Heart left ventricle (tissue), 16 donors: ENCODE measurements around the gene MYH7B. TPM values are rescaled to one million over a fixed set of nuclear protein-coding genes. Genes with fewer than 3 reads are reported as not detected.

Experiments
- ATAC-seq, 4 donors: fragments of 200-7000 bp; cut with Tn5 transposase; one replicate each; pipeline ENCODE4 v1.9.1; 2020 to 2022; ENCODE audit warnings: moderate library complexity in 4 of 4, mild to moderate bottlenecking in 3 of 4, moderate number of reproducible peaks in 1 of 4
- DNase-seq, 5 donors: peaks; one replicate each; pipeline ENCODE4 v3.0.0-alpha.2; 2020
- H3K27ac ChIP-seq, 12 donors: fragments of 200-600 bp; sonication (generic) in 4 of 12; one replicate each; pipeline versions ENCODE4 v1.5.0 to v1.8.0; 2016 to 2022; ENCODE audit warnings: mild to moderate bottlenecking in 2 of 12
- H3K27me3 ChIP-seq, 9 donors: fragments of 200-600 bp; sonication (generic) in 2 of 9; one replicate each; pipeline versions ENCODE4 v1.5.1 to v1.8.0; 2016 to 2022; ENCODE audit warnings: mild to moderate bottlenecking in 3 of 9
- H3K36me3 ChIP-seq, 9 donors: fragments of 200-600 bp; sonication (generic) in 2 of 9; one replicate each; pipeline versions ENCODE4 v1.5.0 to v1.8.0; 2018 to 2022; ENCODE audit warnings: mild to moderate bottlenecking in 2 of 9
- H3K4me1 ChIP-seq, 12 donors: fragments of 200-600 bp; sonication (generic) in 4 of 12; one replicate each; pipeline versions ENCODE4 v1.5.0 to v1.8.0; 2016 to 2022; ENCODE audit warnings: mild to moderate bottlenecking in 3 of 12
- H3K4me3 ChIP-seq, 12 donors: fragments of 200-600 bp; sonication (generic) in 4 of 12; one replicate each; pipeline versions ENCODE4 v1.5.0 to v1.8.0; 2017 to 2022; ENCODE audit warnings: mild to moderate bottlenecking in 9 of 12, moderate library complexity in 4 of 12
- H3K9me3 ChIP-seq, 12 donors: fragments of 200-600 bp; sonication (generic) in 4 of 12; one replicate each; pipeline versions ENCODE4 v1.5.0 to v1.8.0; 2016 to 2022; ENCODE audit warnings: mild to moderate bottlenecking in 1 of 12
- CTCF ChIP-seq, 12 donors: fragments of 200-600 bp; sonication (generic) in 4 of 12; IDR thresholded peaks; one replicate each; pipeline versions ENCODE4 v1.5.0 to v1.8.0; 2018 to 2022; ENCODE audit warnings: antibody characterized with exemption in 12 of 12, mild to moderate bottlenecking in 5 of 12
- POLR2A ChIP-seq, 2 donors: fragments of 450-650 bp; IDR thresholded peaks; one replicate each; pipeline ENCODE4 v1.6.1; 2017; ENCODE audit warnings: antibody characterized with exemption in 2 of 2, mild to moderate bottlenecking in 2 of 2, moderate library complexity in 2 of 2
- WGBS, 4 donors: extraction: QIAGEN DNeasy Blood & Tissue Kit in 2 of 4; methylation state at CpG; one replicate each; pipeline versions ENCODE4 v1.1.5 to v1.1.7; 2013 to 2018; 5-methylcytosine and 5-hydroxymethylcytosine counted together
- intact Hi-C, 10 donors: fragments of 100-400 bp; cut with DNase I; formaldehyde crosslinking; loops; one replicate each; pipeline versions ENCODE4 v1.11.1 to v1.14.2; 2022
- polyA plus RNA-seq, 2 donors: library from polyadenylated mRNA; stranded (reverse); fragments of 200-250 nt; gene quantifications; one replicate each; pipeline ENCODE4 v1.2.3, GENCODE V29; 2013
- total RNA-seq, 9 donors: library from RNA; depleted of rRNA in 2 of 9; stranded (reverse); fragments of >200 nt in 2 of 9; fragmentation: NEBNext Ultra II Directional in 3 of 9; extraction: Animal tissue kit (Norgen Biotek cat#: 25700) in 3 of 9; gene quantifications; one replicate each; pipeline versions ENCODE4 v1.1.0 to v1.2.4, GENCODE V29; 2016 to 2023
- donor health status: ischemic (EF 13 %, LVEDD 7.1; RV severe dilation, severe dysfunction).
- donor health status: healthy with polysubstance abuse.
- donor health status: DM: no; HTN: yes; CAD: no.
- donor health status: DM: no; HTN: no; CAD: no.
- donor health status: ischemic (EF 25% LVEDD 6.9; RV normal size, moderate dysfunction).
- donor health status: ischemic (EF 25% LVEDD 5.7; RV mildly dilated, moderate dysfunction).
- donor health status: healthy.
- donor health status: DM: yes; HTN: yes; CAD: no.
- donor health status: ischemic (EF 35%, LVEDD 5.7; RV mildly dilated, moderate dysfunction).
- donor health status: nonischemic (EF 11% LVEDD 7.7; RV severe dilation, severe dysfunction).
- donor health status: DM: yes; HTN: yes; CAD: no.
- donor health status: PGD.
- donor health status: ischemic (EF 29% LVEDD 5.4; RV normal size, mild dysfunction).
- donor health status: nonischemic (EF 23%, LVEDD 6.1; RV moderate dilation, normal function).

The MYH7B gene
- total and polyA plus RNA-seq, 11 donors, result 12.8 to 448 (median 144) TPM

GRCh38 chr20:34956751-34957472, 1.2 kb downstream of the MYH7B start:
- TF ChIP-seq CTCF (IDR thresholded peaks at IDR 0.05) (no peak), POLR2A (IDR thresholded peaks at IDR 0.05) (no peak)
- Histone ChIP-seq H3K27ac (peak overlapping the region in 1 of 12 donors; percentile 93), H3K36me3 (no peaks in the 10 kb centered on the region), H3K9me3 (no peaks in the 10 kb centered on the region), H3K4me1 (peaks cover 0 to 31% (median 19%) of the 10 kb centered on the region in 12 donors), H3K27me3 (no peaks in the 10 kb centered on the region), H3K4me3 (no peak overlapping the region)
- DNase-seq (no peak), ATAC-seq (no peak)
- WGBS, 4 donors, result 91 to 94% (median 92%) methylated on average over 21 of the region's 21 CpGs
- intact Hi-C loops, result loop anchor here in 3 of 10 donors (1.0 to 10.0 kb wide), 2 partner anchors 83 to 138 kb away; partner anchors contain the start of gene TRPC4AP (in 1 of the 3)

GRCh38 chr20:34964486-34964885, 8.8 kb downstream of the MYH7B start:
- H3K36me3 ChIP-seq, result no peaks in the 10 kb centered on the region
- intact Hi-C loops, result no loop called here
- ATAC-seq, result no peak
- H3K4me3 ChIP-seq, result no peak overlapping the region
- H3K9me3 ChIP-seq, result no peaks in the 10 kb centered on the region
- H3K4me1 ChIP-seq, result peaks cover 0 to 22% (median 5%) of the 10 kb centered on the region in 12 donors
- H3K27ac ChIP-seq, result no peak overlapping the region
- DNase-seq, result no peak
- H3K27me3 ChIP-seq, result no peaks in the 10 kb centered on the region
- TF ChIP-seq CTCF (IDR thresholded peaks at IDR 0.05) (no peak), POLR2A (IDR thresholded peaks at IDR 0.05) (no peak)
- WGBS, 4 donors, result 88 to 92% (median 90%) methylated on average over 5 of the region's 5 CpGs

GRCh38 chr20:34965051-34965450, 9.4 kb downstream of the MYH7B start:
- H3K4me1 ChIP-seq, result peaks cover 0 to 27% (median 5%) of the 10 kb centered on the region in 12 donors
- no peak for DNase-seq
- no peak for ATAC-seq
- no peaks in the 10 kb centered on the region for H3K36me3 ChIP-seq
- TF ChIP-seq CTCF (IDR thresholded peaks at IDR 0.05) (no peak), POLR2A (IDR thresholded peaks at IDR 0.05) (no peak)
- 94 to 98% (median 96%) methylated on average over 5 of the region's 5 CpGs for WGBS, 4 donors
- no peaks in the 10 kb centered on the region for H3K27me3 ChIP-seq
- H3K9me3 ChIP-seq, result no peaks in the 10 kb centered on the region
- no peak overlapping the region for H3K4me3 ChIP-seq
- no peak overlapping the region for H3K27ac ChIP-seq
- intact Hi-C loops, result loop anchor here in 1 of 10 donors (5.0 kb wide), 1 partner anchor 42 kb away; no protein-coding TSS in a partner anchor

GRCh38 chr20:34967421-34967820, 11.8 kb downstream of the MYH7B start:
- ATAC-seq (no peak), DNase-seq (no peak)
- WGBS, 4 donors, result 86 to 89% (median 87%) methylated on average over 5 of the region's 5 CpGs
- Histone ChIP-seq H3K9me3 (no peaks in the 10 kb centered on the region), H3K27me3 (no peaks in the 10 kb centered on the region), H3K27ac (no peak overlapping the region), H3K4me1 (peaks cover 0 to 27% (median 7%) of the 10 kb centered on the region in 12 donors), H3K4me3 (no peak overlapping the region), H3K36me3 (no peaks in the 10 kb centered on the region)
- TF ChIP-seq CTCF (IDR thresholded peaks at IDR 0.05), result no peak
- no peak for TF ChIP-seq POLR2A (IDR thresholded peaks at IDR 0.05)
- intact Hi-C loops, result loop anchor here in 1 of 10 donors (5.0 kb wide), 1 partner anchor 40 kb away; no protein-coding TSS in a partner anchor
